ELF-1 (cell line): Measurements from ENCODE around the gene AGAP1.

Source experiments
- DNase-seq: peaks from one replicate; pipeline ENCODE4 v3.0.0-alpha.2; 2016; ENCODE audit warnings: low read depth, low spot score

The AGAP1 gene

GRCh38 chr2:235634435-235635158 is 140.8 kb downstream of the AGAP1 start:
- no peak for DNase-seq

GRCh38 chr2:235636546-235636945 is 142.7 kb downstream of the AGAP1 start:
- no peak for DNase-seq

- DNase-seq, result no peak
These were observed 144.1 kb downstream of the AGAP1 start for GRCh38 chr2:235637896-235638295.

GRCh38 chr2:235638541-235639427 is 144.9 kb downstream of the AGAP1 start:
- peak; percentile 34 for DNase-seq

- peak; percentile 56 for DNase-seq
These were observed 145.6 kb downstream of the AGAP1 start for GRCh38 chr2:235639428-235639773.

GRCh38 chr2:235639885-235640284 is 146.0 kb downstream of the AGAP1 start:
- DNase-seq, result no peak

GRCh38 chr2:235640377-235640776 is 146.5 kb downstream of the AGAP1 start:
- DNase-seq, result no peak

GRCh38 chr2:235640926-235641723 is 147.3 kb downstream of the AGAP1 start:
- no peak for DNase-seq

GRCh38 chr2:235641956-235642355 is 148.1 kb downstream of the AGAP1 start:
- no peak for DNase-seq

- DNase-seq, result no peak
These were observed 148.7 kb downstream of the AGAP1 start for GRCh38 chr2:235642446-235643098.

GRCh38 chr2:235643680-235644511 is 150.1 kb downstream of the AGAP1 start:
- no peak for DNase-seq

- DNase-seq, result no peak
These were observed 153.4 kb downstream of the AGAP1 start for GRCh38 chr2:235647264-235647663.

- peak; percentile 32 for DNase-seq
These were observed 154.0 kb downstream of the AGAP1 start for GRCh38 chr2:235647877-235648276.

GRCh38 chr2:235649418-235649817 is 155.6 kb downstream of the AGAP1 start:
- no peak for DNase-seq

GRCh38 chr2:235651643-235652042 is 157.8 kb downstream of the AGAP1 start:
- DNase-seq, result no peak

GRCh38 chr2:235654103-235654813 is 160.4 kb downstream of the AGAP1 start:
- DNase-seq, result no peak

GRCh38 chr2:235658351-235659174 is 164.7 kb downstream of the AGAP1 start:
- DNase-seq, result peak; percentile 89

GRCh38 chr2:235659767-235660322 is 166.0 kb downstream of the AGAP1 start:
- DNase-seq, result no peak
